Stimulated activated CD8-positive, alpha-beta memory T cell treated with anti-CD3 and anti-CD28 coated beads, Interleukin-12 subunit alpha, Interleukin-12 subunit beta, amount 100 ng/mL, for 24 hours (primary cell): ENCODE measurements around the gene PTPRM.
"Not testable (repeated sequence)": the region's sequence is repeated elsewhere in the genome, so short reads cannot be mapped to it uniquely, and the experiment has no call there.

Source experiments
- DNase-seq: peaks from one replicate; pipeline ENCODE4 v3.0.0-alpha.2; 2020; ENCODE audit errors: extremely low read depth

The PTPRM gene

DNA sequence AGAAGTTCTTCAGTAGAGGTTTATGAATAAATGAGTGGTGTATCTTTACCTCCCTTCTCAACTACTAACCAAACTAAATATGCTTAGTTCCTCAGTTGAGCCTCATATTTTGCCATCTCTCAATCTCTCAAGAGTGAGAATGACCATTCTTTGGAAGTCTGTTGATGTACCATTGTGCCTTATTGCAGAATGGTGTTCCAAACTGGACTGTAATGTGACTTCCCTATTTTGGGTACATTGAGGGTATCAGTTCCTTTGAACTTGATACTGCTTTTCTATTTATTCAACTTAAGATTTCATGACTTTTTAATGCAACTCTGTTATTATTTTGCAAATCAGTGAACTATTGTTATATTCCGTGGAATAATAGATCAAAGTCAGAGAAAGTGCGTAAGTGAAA, 159.4 kb downstream of the PTPRM start:
- DNase-seq = no peak

DNA sequence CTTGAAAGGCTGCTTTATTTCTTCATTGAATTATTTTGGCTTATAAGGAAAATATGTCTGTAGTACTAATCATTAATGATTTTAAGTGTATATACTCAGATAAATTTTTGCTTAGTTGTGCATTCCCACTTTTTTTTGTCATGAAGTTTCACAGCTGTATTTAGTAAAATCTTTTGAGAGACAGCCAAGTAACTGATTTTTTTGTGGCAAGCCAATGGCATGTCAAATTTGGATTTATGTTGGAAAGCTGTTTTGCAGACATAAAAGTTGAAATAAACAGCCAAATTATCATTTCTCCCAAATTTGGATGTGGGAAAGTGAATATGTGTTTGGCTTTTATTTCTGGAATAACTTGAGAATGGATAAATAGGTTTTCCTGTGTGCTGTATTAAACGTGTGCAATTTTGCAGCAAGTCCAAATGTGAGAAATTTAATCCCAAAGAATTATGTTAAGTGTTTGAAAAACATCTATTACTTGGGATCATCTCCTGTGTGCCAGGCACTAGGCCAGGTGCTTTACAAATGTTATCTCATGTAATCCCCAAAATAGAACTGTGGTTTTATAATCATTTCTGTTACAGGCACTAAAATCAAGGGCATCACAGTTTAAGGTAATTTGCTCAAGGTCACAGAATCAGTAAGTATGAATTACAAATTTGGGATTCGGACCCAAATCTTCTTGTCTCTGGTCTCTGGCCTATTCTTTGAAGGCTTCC, 160.4 kb downstream of the PTPRM start:
- DNase-seq = no peak

DNA sequence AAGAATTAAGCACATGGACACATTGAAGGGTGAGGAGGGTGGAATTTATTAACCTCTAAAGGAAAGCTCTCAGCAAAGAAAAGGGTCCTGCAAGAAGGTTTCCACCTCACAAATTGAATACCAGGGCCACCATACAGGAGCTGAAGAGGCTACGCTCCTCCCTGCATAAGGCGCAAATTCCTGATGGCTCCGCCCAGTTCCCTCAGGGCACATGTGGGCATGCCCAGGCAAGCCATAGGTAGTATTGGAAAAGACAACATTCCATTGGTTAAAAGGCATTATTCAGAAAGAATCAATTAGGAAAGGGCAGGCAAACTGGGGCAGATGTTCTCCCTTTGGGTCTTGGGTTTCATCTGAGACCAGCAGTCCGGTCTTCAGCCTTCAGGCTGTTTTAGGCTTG, 161.2 kb downstream of the PTPRM start:
- no peak for DNase-seq

DNA sequence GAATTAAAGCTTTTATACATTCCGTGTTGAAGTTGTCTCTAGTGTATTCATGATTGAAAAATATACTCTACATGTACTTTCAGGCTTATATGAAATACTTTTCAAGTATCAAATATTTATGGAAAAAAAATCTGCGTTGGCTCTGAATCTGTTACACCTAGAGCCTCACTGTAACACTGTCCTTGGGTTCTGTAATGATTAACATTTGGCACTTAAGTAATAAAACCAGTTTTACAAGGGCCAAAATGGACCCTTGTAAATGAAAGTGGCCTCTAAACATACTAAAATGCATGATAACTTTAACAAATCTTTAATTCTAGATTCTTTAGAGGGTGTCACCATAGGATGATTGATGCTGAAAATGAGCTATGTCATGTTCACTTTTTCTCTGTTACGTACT, 162.8 kb downstream of the PTPRM start:
- no peak for DNase-seq

DNA sequence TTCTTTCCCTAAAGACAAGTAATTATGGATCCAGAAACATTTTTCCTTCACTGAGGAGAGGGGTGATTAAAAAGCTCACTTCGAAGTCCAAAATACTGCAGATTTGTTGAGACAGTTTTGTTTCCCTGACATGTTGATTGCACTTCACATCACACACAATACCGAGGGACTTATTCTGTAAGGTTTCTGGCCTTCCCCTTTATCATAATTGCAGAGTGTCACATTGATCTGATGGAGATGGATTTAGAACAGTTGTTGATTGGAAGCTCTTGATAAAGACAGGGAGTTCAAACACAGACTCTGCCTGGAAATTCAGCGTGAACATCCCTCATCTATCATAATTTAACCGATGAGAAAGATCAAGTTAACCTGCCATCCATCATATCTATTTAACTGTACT, 163.6 kb downstream of the PTPRM start:
- DNase-seq = no peak

DNA sequence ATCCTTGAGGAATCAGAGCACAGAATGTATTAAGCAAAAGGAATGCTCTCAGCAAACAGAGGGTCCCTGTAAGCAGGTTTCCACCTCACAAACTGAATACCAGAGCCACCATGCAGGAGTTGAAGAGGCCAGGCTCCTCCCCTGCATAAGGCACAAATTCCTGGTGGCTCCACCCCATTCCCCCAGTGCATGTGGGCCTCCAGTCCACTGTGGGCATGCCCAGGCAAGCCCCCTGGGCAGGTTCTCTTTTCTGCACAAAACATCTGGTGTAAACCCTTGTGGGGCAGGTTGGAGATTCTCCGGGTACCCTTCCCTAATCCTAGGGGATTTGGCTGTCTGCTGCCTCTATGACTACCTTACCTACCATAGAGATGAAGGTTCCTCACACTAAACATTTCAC, 166.5 kb downstream of the PTPRM start:
- no peak for DNase-seq

DNA sequence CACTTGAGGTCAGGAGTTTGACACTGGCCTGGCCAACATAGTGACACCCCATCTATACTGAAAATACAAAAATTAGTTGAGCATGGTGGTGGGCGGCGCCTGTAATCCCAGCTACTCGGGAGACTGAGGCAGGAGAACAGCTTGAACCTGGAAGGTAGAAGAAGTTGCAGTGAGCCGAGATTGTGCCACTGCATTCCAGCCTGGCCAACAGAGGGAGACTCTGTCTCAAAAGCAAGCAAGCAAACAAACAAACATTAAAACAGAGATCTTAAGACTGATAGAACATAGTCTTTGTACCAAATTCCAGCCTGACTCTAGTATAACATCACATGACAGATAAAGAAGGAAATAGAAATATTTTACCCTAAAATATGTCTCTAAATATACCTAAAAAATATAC, 168.1 kb downstream of the PTPRM start:
- DNase-seq = no peak

DNA sequence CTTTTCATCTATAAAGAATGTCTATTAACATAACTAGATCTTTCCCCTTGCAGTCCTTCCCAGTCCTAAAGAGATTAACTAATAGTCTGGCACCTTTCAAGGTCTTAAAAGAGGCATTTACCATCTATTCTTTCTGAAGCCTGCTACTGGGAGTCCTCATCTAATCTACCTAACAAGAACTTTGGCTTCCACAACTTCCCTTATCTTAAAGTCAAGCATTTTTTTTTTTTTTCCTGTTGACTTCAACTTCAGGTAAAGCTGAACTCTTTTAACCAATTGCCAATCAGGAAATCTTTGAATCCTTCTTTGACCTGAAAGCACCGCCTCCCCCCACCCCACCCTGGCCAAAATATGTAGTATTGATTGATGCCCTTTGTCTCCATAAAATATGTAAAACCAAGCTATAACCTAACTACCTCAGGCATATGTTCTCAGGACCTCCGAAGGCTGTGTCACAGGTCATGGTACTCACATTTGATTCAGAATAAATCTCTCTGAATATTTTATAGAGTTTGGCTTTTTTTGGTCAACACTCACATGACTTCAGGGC, 168.6 kb downstream of the PTPRM start:
- DNase-seq = no peak

DNA sequence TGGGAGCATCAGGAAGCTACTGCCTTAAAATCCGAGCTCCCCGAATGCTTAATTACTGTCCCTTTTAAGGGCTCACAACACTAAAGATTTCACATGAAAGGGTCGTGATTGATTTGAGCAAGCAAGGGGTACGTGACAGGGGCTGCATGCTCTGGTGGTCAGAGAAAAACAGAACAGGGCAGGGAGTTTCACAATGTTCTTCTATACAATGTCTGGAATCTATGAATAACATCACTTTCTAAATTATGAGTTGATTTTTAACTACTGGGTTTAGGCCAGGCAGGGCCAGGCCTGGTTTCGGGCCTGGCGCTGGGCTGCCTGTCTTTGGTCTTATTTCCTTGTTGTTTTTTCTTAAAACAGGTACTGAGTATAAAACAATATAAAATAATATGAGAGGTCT, 169.4 kb downstream of the PTPRM start:
- not testable (repeated sequence) for DNase-seq

DNA sequence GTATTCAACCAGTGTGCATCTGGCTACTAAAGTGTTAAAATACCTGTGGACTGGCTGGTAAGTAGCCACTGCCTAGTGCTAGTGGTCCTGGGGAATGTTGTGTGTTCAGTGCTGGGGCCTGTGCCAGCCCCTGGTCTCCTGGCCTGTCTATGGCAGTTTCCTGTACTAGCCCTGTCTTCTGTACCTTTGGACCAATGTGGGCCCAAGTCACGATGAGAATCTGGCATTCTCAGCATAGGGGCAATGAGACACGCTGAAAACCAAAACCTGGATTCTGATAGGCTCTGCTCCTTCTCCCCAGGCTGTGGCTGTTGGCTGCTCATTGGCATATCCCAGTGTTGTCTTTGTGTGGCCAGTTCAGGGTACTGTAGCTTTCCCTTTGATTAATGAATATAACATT, 170.4 kb downstream of the PTPRM start:
- DNase-seq = no peak

DNA sequence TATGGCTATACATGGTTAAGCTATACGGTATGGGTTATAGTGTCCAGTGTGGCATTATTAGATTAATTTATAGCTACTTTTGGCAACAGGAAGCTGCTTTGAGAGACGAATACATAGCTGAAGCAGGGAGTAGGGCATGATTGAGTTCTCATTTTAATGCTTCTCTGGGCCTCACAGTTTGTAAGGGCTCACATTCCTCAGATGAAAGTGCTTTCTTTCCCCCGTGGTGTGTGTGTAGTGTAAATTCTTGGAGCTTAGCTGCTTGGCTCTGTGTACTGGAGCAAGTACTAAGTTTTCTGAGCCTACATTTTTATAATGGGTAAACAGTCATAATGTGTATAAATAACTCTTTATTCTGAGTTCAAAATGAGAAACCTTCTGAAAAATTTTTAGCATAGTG, 173.7 kb downstream of the PTPRM start:
- DNase-seq = no peak

DNA sequence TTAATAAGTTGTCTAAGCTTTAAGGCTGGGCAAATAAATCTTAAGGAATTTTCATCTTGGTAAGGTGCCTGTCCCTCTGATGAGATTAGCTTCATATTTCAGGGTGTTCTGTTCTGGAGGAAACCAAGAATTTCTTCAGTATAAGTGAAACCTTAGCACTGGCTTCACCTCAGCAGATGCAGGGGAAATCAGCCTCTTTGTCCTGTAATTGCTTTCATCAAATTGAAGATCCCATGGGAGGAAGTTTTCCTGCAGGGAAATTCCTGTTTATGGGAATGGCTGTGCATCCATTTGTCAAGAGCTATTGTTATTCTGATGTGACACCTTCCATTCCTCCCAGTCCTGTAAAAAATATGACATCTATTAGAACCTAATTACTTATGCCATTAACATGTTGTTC, 174.5 kb downstream of the PTPRM start:
- DNase-seq = no peak

DNA sequence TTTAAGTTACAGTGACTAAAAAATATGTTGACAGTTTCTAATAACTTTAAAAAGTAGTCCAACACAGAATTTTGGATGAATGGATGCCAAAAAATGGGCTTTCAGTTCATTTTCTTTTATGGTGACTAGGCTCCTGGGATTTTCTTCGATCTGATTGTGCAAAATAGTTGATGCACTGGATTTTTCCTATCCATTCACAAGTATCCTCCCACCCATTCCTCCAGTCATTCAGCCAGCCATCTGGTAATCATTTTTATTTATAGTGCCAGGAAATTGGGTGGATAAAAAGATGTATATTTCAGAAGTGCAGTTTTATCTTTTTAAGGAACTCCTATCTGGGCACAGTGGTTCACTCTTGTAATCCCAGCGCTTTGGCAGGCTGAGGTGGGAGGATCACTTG, 175.1 kb downstream of the PTPRM start:
- DNase-seq = no peak

DNA sequence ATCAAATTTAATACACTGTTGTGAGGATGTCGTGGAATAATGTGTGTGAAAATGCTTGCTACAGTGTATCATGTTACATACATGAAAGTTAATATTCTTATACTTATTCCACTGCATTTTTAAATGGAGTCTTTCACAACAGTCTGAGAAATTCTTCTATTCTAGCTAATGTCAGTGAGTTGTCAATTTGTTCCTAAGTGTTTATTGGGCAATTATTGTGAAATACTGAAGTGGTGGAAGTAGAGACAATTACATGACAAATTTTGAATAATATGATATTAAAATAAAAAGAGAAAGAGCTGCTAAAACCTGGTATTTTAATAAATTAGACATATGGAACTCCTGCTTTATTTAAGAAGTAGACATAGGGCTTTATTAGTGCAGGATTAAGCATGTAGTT, 176.1 kb downstream of the PTPRM start:
- no peak for DNase-seq

DNA sequence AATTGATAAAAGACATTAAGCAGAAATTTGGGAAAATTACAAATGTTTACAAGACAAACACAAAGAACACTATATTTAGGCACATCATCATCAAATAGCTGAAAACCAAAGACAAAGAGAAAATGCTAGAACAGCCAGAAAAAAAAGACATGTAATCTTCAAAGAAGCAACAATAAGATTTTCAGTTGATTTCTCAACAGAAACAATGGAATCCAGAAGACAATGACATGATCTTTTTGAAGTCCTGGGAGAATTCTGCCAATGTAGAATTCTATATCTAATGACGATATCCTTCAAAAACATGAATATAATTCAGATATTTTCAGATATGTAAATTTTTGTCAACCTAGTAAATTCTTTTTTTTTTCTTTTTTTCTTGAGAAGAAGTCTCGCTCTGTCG, 179.0 kb downstream of the PTPRM start:
- DNase-seq = no peak

DNA sequence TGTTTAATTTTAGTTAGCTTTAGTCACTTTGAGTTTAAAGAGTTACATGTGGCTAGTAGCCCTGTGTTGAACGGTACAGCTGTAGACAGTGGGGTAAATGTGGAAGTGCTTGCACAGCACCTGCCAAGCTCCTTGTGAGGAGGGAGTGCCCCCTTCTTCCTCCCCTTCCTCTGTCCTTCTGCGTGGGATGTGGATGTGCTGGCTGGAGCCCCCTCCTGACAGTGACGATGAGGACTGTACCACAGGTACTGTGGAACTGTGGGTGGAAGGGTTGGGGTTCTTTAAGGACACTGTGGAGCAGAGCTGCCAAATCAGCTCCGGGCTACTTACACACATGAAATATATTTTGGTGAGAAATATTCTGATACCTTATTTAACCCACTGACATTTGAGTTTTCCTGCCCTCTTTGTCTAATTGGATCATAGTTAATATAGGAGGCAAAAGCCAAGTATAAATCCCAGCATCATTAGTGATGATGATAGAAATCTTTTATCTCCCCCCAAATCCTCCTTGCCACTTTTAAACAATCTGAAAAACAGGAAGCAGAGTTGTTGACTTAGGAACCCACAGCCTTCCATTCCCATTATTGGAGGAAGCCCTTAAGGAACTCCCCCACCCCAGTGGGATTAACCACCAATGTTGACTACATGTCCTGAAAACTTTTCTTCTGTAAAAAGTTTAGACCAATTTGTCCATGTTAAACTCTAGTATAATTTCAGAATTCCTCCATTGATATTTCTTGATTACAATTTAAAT, 181.3 kb downstream of the PTPRM start:
- DNase-seq = no peak

DNA sequence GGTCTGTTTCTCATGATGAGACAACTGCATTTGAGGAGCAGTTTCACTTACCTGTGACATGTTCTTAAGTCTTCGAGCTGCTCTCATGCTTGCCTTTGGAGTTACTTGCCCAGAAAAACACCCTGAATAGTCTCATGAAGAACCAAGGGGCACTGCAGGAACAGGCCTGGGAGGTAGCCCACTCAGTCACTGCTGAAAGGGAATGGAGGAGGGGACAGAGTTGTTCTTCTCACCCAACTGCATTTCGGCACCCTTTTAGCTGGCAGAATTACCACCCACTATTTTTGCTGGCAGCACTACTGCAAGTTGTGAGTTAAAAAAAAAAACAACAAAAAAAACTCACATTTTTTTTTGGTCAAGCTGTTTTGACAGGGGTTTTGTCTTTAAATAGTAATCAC, 181.9 kb downstream of the PTPRM start:
- no peak for DNase-seq

DNA sequence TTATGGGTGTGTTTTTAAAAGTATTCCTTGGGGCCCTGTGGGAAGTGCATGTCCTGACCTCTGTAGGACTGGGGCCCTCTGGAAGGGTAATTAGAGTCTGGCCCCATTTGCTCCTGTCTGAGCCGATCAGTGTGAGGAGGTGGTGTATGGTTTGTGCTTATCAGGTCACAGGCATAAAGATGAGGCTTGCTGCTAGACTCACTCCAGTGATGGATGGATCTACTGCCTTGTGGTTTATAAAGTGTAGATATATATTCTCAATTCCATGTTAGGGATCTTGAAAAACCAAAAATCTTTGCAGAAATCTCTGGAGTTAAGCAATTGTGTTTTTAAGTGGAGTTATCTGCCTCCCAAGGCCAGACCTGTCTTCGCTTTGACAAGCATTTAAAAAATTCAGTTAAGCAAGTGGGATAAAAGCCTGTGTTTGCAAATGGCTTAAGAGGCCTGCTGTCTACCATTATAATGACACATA, 182.4 kb downstream of the PTPRM start:
- no peak for DNase-seq

DNA sequence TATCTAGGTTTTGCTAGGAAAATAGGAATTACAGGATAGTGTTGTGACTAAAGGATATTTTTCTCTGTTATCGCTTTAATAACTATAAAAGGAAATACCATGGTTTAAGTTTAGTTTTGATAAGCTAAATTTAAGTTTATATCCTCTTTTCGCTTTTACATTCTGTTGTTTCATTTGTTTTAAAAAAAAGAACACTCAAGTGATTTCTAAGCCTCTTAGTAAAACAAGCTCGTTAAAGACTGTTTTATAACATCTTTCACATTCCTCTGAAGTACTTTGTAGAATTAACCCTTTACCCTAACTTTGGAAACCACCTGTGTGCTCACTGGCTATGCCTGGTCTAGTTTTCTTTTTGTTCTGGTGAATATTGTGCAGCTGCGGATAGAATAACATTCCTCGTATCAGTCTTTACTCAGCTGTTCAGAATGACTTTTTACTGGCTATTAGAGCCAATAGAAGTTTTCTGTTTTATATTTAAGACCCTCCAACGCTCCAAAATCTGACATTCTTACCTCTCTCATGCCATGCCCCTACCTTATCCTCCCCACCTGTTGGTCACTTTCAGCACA, 183.1 kb downstream of the PTPRM start:
- DNase-seq = no peak

DNA sequence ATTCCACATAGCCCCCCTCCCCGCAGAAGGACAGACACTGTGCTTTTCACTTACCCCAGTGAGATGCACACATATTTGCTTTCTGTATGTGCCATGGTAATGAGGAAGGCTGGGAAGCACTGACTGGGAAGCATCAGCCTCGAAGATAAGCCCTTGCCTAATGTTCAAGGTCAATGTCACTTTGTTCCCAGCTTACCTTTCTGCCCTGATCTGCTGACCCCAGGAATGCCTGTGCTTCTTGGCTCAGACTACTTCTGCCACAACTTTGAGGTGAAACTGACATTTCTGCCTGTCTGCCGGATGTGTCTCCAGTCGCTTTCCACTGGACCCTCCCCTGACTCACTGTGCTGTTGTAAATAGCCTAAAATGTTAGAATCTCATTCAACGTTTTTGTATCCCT, 183.8 kb downstream of the PTPRM start:
- DNase-seq = no peak

DNA sequence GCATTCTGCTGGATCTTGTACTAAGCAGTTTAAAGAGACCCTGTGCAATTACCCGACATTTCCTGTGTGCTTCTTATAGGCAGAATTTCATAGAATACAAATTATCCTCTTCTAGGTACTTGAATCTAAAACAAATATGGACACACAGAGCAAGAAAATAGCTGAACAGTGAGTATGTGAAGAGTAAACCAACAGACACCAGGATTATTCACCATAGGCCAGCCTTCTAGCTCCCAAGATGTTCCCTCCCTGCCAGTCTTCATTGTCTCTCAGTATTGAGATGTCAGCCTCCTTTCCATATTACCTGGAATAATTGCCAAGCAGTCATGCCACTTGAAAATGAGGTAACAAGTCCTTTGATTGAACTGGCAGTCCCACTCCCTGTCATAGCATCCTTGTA, 187.1 kb downstream of the PTPRM start:
- no peak for DNase-seq

DNA sequence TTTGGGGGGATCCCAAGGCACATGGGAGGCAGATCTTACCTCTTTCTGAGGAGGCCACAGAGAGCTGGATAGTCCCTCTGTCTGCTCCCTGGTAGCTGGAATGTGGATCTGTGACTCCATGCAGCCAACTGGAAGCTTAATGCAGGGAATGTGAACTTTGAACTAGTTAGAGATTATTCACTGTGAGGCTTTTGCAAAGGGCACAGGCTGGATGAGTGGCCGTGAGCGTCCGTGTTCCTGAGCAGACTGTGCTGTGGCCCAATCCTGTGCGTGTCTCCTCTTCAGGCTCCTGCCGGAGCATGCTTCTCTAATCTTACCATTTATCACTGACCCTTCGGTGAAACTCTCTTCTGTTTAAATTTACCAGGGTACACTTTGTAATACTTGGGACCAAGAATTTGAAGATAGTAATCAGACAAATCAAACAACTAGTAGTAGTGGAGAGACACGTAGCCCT, 187.6 kb downstream of the PTPRM start:
- DNase-seq = no peak
